Adrenal gland (tissue), 5 donors: ENCODE data around the gene SPINT2.

ENCODE experiments used
- POLR2A ChIP-seq, 2 donors: fragments of 450-650 bp; IDR thresholded peaks; one replicate each; pipeline ENCODE4 v1.6.1; 2017; ENCODE audit warnings: antibody characterized with exemption in 2 of 2, mild to moderate bottlenecking in 2 of 2, moderate library complexity in 1 of 2
- TF ChIP-seq, protein P1 (sequence below), 6 experiments: fragments of 450-650 bp in 4 of 6; fragments of 200-600 bp in 2 of 6; sonication (generic) in 1 of 6; IDR thresholded peaks; 1 replicate in 5 of 6; 2 replicates in 1 of 6; pipeline versions ENCODE4 v1.5.1 to v1.8.0; 2016 to 2021; ENCODE audit warnings: antibody characterized with exemption in 6 of 6, mild to moderate bottlenecking in 2 of 6, moderate library complexity in 1 of 6
- donor health status: DM: no; HTN: no; CAD: no.

- TF ChIP-seq, protein P1, sequence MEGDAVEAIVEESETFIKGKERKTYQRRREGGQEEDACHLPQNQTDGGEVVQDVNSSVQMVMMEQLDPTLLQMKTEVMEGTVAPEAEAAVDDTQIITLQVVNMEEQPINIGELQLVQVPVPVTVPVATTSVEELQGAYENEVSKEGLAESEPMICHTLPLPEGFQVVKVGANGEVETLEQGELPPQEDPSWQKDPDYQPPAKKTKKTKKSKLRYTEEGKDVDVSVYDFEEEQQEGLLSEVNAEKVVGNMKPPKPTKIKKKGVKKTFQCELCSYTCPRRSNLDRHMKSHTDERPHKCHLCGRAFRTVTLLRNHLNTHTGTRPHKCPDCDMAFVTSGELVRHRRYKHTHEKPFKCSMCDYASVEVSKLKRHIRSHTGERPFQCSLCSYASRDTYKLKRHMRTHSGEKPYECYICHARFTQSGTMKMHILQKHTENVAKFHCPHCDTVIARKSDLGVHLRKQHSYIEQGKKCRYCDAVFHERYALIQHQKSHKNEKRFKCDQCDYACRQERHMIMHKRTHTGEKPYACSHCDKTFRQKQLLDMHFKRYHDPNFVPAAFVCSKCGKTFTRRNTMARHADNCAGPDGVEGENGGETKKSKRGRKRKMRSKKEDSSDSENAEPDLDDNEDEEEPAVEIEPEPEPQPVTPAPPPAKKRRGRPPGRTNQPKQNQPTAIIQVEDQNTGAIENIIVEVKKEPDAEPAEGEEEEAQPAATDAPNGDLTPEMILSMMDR (IDR thresholded peaks at IDR 0.05) = no peak
- no peak for TF ChIP-seq POLR2A (IDR thresholded peaks at IDR 0.05)
These were observed 9.1 kb downstream of the SPINT2 start for GRCh38 chr19:38273499-38273898.
